ENCODE data around the gene PSMB9.

DNA sequence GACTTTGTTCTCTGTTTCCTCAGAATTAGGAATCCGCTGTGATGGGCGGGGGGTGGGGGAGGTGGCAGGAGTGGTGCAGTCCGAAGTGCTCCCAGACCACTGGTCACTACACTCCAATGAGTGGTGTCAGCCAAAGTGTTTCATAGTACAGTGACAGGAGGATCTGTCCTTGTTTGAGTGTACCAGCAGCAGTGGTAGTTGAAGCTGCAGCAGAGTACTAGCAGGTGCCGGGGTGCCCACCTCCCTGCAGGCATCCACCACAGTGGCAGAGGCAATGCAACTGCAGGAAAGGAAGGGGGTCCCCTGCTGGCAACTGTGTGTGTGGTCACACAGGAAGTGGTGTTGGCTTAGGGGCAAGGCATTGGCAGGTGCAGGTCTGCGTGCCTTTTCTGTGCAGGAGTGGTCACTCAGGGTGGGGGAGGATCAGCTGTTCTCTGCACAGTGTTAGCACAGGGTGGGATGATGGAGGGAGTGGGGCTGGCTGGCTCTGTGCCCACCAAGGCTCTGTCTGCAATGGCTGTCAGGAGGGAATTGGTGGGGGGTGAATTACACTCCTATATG, 46.9 kb upstream of the PSMB9 start:
- TF ChIP-seq, protein P1, sequence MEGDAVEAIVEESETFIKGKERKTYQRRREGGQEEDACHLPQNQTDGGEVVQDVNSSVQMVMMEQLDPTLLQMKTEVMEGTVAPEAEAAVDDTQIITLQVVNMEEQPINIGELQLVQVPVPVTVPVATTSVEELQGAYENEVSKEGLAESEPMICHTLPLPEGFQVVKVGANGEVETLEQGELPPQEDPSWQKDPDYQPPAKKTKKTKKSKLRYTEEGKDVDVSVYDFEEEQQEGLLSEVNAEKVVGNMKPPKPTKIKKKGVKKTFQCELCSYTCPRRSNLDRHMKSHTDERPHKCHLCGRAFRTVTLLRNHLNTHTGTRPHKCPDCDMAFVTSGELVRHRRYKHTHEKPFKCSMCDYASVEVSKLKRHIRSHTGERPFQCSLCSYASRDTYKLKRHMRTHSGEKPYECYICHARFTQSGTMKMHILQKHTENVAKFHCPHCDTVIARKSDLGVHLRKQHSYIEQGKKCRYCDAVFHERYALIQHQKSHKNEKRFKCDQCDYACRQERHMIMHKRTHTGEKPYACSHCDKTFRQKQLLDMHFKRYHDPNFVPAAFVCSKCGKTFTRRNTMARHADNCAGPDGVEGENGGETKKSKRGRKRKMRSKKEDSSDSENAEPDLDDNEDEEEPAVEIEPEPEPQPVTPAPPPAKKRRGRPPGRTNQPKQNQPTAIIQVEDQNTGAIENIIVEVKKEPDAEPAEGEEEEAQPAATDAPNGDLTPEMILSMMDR (IDR thresholded peaks at IDR 0.05 in 4 of 5, conservative IDR thresholded peaks at IDR 0.05 in 1 of 5), result no peak
- no peak for TF ChIP-seq POLR2A (IDR thresholded peaks at IDR 0.05)
